GM23248 (cell line): ENCODE measurements around the gene GAS2.

Experiments
- EZH2 ChIP-seq: fragments of 200-600 bp; sonication (generic); IDR thresholded peaks from 2 replicates; pipeline ENCODE4 v1.6.1; 2018; ENCODE audit warnings: antibody characterized with exemption, mild to moderate bottlenecking; ENCODE audit not compliant: insufficient read depth, poor library complexity, severe bottlenecking
- EZH2phosphoT487 ChIP-seq: fragments of 200-600 bp; sonication (generic); IDR thresholded peaks from 2 replicates; pipeline ENCODE4 v1.6.1; 2018; ENCODE audit warnings: antibody characterized with exemption, moderate library complexity, mild to moderate bottlenecking, low read depth; ENCODE audit not compliant: insufficient read depth

- TF ChIP-seq EZH2 (no peak), EZH2phosphoT487 (no peak)
Observed at GRCh38 chr11:22625448-22626287, 40.7 kb upstream of the GAS2 start, which contains the start of gene FANCF.
